Measurements from ENCODE around the gene AUTS2. TPM values are rescaled to one million over a fixed set of nuclear protein-coding genes. Genes with fewer than 3 reads are reported as not detected.

The AUTS2 gene
- total RNA-seq, 1 experiment from 2014 or later = 256 TPM

GRCh38 chr7:69882269-69882668 lies 284.0 kb downstream of the AUTS2 start:
- no peaks in the 10 kb centered on the region for H3K9me3 ChIP-seq (ENCODE audit: control insufficient read depth, low read depth, low read length)

More at GRCh38 chr7:69882269-69882668, 284.0 kb downstream of the AUTS2 start:
- Histone ChIP-seq H3K23ac (ENCODE audit: insufficient read length, low read depth, low read length) (no peak overlapping the region), H3K79me1 (ENCODE audit: insufficient read depth, low read depth, low read length, poor library complexity, severe bottlenecking) (no peaks in the 10 kb centered on the region), H3K79me2 (ENCODE audit: insufficient read depth, low read length) (no peaks in the 10 kb centered on the region), H3K18ac (ENCODE audit: insufficient read length, low read depth, low read length) (no peak overlapping the region), H3K14ac (ENCODE audit: insufficient read depth, low read length) (no peak overlapping the region), H2BK20ac (ENCODE audit: low read depth, low read length, poor library complexity, severe bottlenecking) (no peak overlapping the region), H3K4me1 (ENCODE audit: insufficient read depth, low read length) (no peaks in the 10 kb centered on the region; the same call in 1 of the 2 replicates), H3K23me2 (ENCODE audit: insufficient read length, low read depth, low read length, poor library complexity, severe bottlenecking) (no peaks in the 10 kb centered on the region), H3K27ac (ENCODE audit: insufficient read length, low read depth, low read length) (no peak overlapping the region), H2BK5ac (ENCODE audit: insufficient read length, low read length) (no peak overlapping the region), H2BK12ac (ENCODE audit: insufficient read length, low read depth, low read length) (no peak overlapping the region), H4K20me1 (ENCODE audit: control insufficient read depth, insufficient read depth, insufficient read length) (no peaks in the 10 kb centered on the region), H4K8ac (replicated peaks; ENCODE audit: insufficient read length, low read depth, low read length) (no peak overlapping the region), H2AFZ (ENCODE audit: low read length) (no peak overlapping the region), H2AK5ac (ENCODE audit: insufficient read length, low read length) (no peak overlapping the region), H3K9ac (ENCODE audit: extremely low read depth, insufficient read length, low read length) (no peak overlapping the region), H4K5ac (ENCODE audit: insufficient read length, low read depth, low read length) (no peak overlapping the region), H3K4ac (ENCODE audit: low read depth, low read length) (no peak overlapping the region), H3T11ph (ENCODE audit: low read length) (no peak overlapping the region), H2BK15ac (ENCODE audit: low read depth, low read length) (no peak overlapping the region), H4K91ac (ENCODE audit: insufficient read length, low read depth, low read length) (no peak overlapping the region), H3K56ac (ENCODE audit: insufficient read length, low read depth, low read length) (no peak overlapping the region), H2BK120ac (ENCODE audit: low read depth, low read length, poor library complexity, severe bottlenecking) (no peak overlapping the region), H3K4me2 (ENCODE audit: insufficient read depth, insufficient read length, low read length) (no peak overlapping the region), H3K27me3 (ENCODE audit: insufficient read depth, low read length) (no peaks in the 10 kb centered on the region)
- Mint-ChIP-seq H3K4me1 (peaks cover 4 to 6% of the 10 kb centered on the region in 2 experiments; a peak in 3 of 4 replicates), H3K27ac (no peak overlapping the region), H3K4me3 (no peak overlapping the region), H3K27me3 (ENCODE audit: low read depth) (peaks cover 1% of the 10 kb centered on the region; the same call in 1 of the 2 replicates), H3K9me3 (no peaks in the 10 kb centered on the region), H3K36me3 (ENCODE audit: insufficient read depth in 1 of 3, low read depth in 3 of 3) (no peaks in the 10 kb centered on the region)
- no peak for TF ChIP-seq CTCF (conservative IDR thresholded peaks at IDR 0.05)
- DNase-seq = no peak
- no CpG with 5 or more reads among the region's 1 CpG for WGBS (ENCODE audit: extremely low coverage, insufficient read length, low lambda C conversion rate)

All from H9 (cell line).